Non-pigmented ciliary epithelial cell (primary cell): ENCODE results near the gene GDPD5.

Experiments
- DNase-seq: peaks from one replicate; pipeline ENCODE4 v3.0.0-alpha.2; 2010; ENCODE audit warnings: low read depth

GDPD5 gene

GRCh38 chr11:75534259-75535069 is 8.7 kb upstream of the GDPD5 start:
- DNase-seq: no peak

GRCh38 chr11:75533896-75534258 is 8.1 kb upstream of the GDPD5 start:
- no peak for DNase-seq

- no peak for DNase-seq
Measured at GRCh38 chr11:75532200-75533048, 6.7 kb upstream of the GDPD5 start.

GRCh38 chr11:75531325-75531724 is 5.6 kb upstream of the GDPD5 start:
- DNase-seq: no peak

GRCh38 chr11:75530577-75530976 is 4.8 kb upstream of the GDPD5 start:
- DNase-seq: no peak

GRCh38 chr11:75527938-75528735 is 2.4 kb upstream of the GDPD5 start:
- DNase-seq: no peak

GRCh38 chr11:75527130-75527529 is 1.4 kb upstream of the GDPD5 start:
- DNase-seq: no peak

GRCh38 chr11:75526192-75526541 is 426 bp upstream of the GDPD5 start:
- no peak for DNase-seq

- no peak for DNase-seq
Measured at GRCh38 chr11:75524665-75525432, 892 bp downstream of the GDPD5 start.

- no peak for DNase-seq
Measured at GRCh38 chr11:75523811-75524664, 1.7 kb downstream of the GDPD5 start.

GRCh38 chr11:75523189-75523588 is 2.6 kb downstream of the GDPD5 start:
- DNase-seq: no peak

- DNase-seq: no peak
Measured at GRCh38 chr11:75522286-75523044, 3.3 kb downstream of the GDPD5 start.

GRCh38 chr11:75520688-75521087 is 5.1 kb downstream of the GDPD5 start:
- DNase-seq: no peak

GRCh38 chr11:75518771-75519653 is 6.7 kb downstream of the GDPD5 start:
- no peak for DNase-seq

GRCh38 chr11:75518204-75518549 is 7.6 kb downstream of the GDPD5 start:
- DNase-seq: no peak

GRCh38 chr11:75516886-75517285 is 8.9 kb downstream of the GDPD5 start:
- no peak for DNase-seq

GRCh38 chr11:75516140-75516539 is 9.6 kb downstream of the GDPD5 start:
- DNase-seq: no peak

GRCh38 chr11:75514596-75514995 is 11.1 kb downstream of the GDPD5 start:
- DNase-seq: no peak

GRCh38 chr11:75513250-75513649 is 12.5 kb downstream of the GDPD5 start:
- DNase-seq: no peak
